Right atrium auricular region (tissue), 2 donors: ENCODE measurements around the gene DYNC1I1. TPM values are rescaled to one million over a fixed set of nuclear protein-coding genes. Genes with fewer than 3 reads are reported as not detected.

Experiments
- DNase-seq: peaks from one replicate; pipeline ENCODE4 v3.0.0-alpha.2; 2019; ENCODE audit warnings: low spot score
- H3K27ac ChIP-seq, 2 donors: fragments of 200-600 bp; sonication (generic); 1 replicate in 1 of 2; 2 replicates in 1 of 2; pipeline ENCODE4 v1.5.1; 2016 to 2019
- H3K27me3 ChIP-seq, 2 donors: fragments of 200-600 bp; sonication (generic); one replicate each; pipeline versions ENCODE4 v1.5.1 to v1.6.0; 2017 to 2019
- H3K36me3 ChIP-seq: fragments of 200-600 bp; sonication (generic); one replicate; pipeline ENCODE4 v1.5.1; 2016
- H3K4me1 ChIP-seq, 2 donors: fragments of 200-600 bp; sonication (generic); one replicate each; pipeline versions ENCODE4 v1.5.1 to v1.6.0; 2017 to 2019
- H3K4me3 ChIP-seq, 2 donors: fragments of 200-600 bp; sonication (generic); 1 replicate in 1 of 2; 2 replicates in 1 of 2; pipeline ENCODE4 v1.5.1; 2017 to 2019; ENCODE audit warnings: mild to moderate bottlenecking in 1 of 2, moderate library complexity in 1 of 2
- H3K9me3 ChIP-seq, 2 donors: fragments of 200-600 bp; sonication (generic); one replicate each; pipeline ENCODE4 v1.5.1; 2019
- CTCF ChIP-seq, 2 donors: fragments of 200-600 bp; sonication (generic); IDR thresholded peaks; one replicate each; pipeline ENCODE4 v1.5.1; 2019; ENCODE audit warnings: antibody characterized with exemption in 2 of 2
- total RNA-seq, 2 donors: library from RNA; depleted of rRNA; stranded (reverse); fragments of >200 nt; gene quantifications; one replicate each; pipeline ENCODE4 v1.1.0, GENCODE V29; 2016

Gene DYNC1I1
- total RNA-seq, 2 donors from 2014 or later = 14.1 to 41.3 TPM

- Histone ChIP-seq H3K27me3 (no peaks in the 10 kb centered on the region), H3K36me3 (no peaks in the 10 kb centered on the region), H3K4me1 (no peaks in the 10 kb centered on the region), H3K27ac (no peak overlapping the region), H3K9me3 (no peaks in the 10 kb centered on the region), H3K4me3 (no peak overlapping the region)
- no peak for TF ChIP-seq CTCF (IDR thresholded peaks at IDR 0.05)
- no peak for DNase-seq
These were observed 149.2 kb downstream of the DYNC1I1 start for GRCh38 chr7:95921543-95921942.

GRCh38 chr7:95922191-95922590, 149.8 kb downstream of the DYNC1I1 start:
- H3K27ac ChIP-seq = no peak overlapping the region
- TF ChIP-seq CTCF (IDR thresholded peaks at IDR 0.05) = no peak
- H3K36me3 ChIP-seq = no peaks in the 10 kb centered on the region
- H3K9me3 ChIP-seq = no peaks in the 10 kb centered on the region
- H3K4me3 ChIP-seq = no peak overlapping the region
- no peaks in the 10 kb centered on the region for H3K4me1 ChIP-seq
- no peaks in the 10 kb centered on the region for H3K27me3 ChIP-seq
- no peak for DNase-seq

- Histone ChIP-seq H3K27me3 (no peaks in the 10 kb centered on the region), H3K4me1 (peaks cover 0 to 11% of the 10 kb centered on the region in 2 donors), H3K27ac (no peak overlapping the region), H3K36me3 (no peaks in the 10 kb centered on the region), H3K4me3 (no peak overlapping the region), H3K9me3 (no peaks in the 10 kb centered on the region)
- no peak for TF ChIP-seq CTCF (IDR thresholded peaks at IDR 0.05)
- DNase-seq = no peak
These were observed 152.9 kb downstream of the DYNC1I1 start for GRCh38 chr7:95925236-95925635.

- Histone ChIP-seq H3K27me3 (no peaks in the 10 kb centered on the region), H3K4me1 (peaks cover 0 to 11% of the 10 kb centered on the region in 2 donors), H3K36me3 (no peaks in the 10 kb centered on the region), H3K4me3 (no peak overlapping the region), H3K27ac (no peak overlapping the region), H3K9me3 (no peaks in the 10 kb centered on the region)
- DNase-seq = no peak
- no peak for TF ChIP-seq CTCF (IDR thresholded peaks at IDR 0.05)
These were observed 153.6 kb downstream of the DYNC1I1 start for GRCh38 chr7:95925971-95926370.

GRCh38 chr7:95927756-95928155, 155.4 kb downstream of the DYNC1I1 start:
- Histone ChIP-seq H3K36me3 (no peaks in the 10 kb centered on the region), H3K9me3 (no peaks in the 10 kb centered on the region), H3K27me3 (no peaks in the 10 kb centered on the region), H3K27ac (peak overlapping the region; percentile 1 to 22), H3K4me1 (peaks cover 0 to 11% of the 10 kb centered on the region in 2 donors), H3K4me3 (no peak overlapping the region)
- no peak for DNase-seq
- no peak for TF ChIP-seq CTCF (IDR thresholded peaks at IDR 0.05)

- H3K4me1 ChIP-seq = peaks cover 0 to 17% of the 10 kb centered on the region in 2 donors
- no peaks in the 10 kb centered on the region for H3K27me3 ChIP-seq
- no peak for DNase-seq
- no peak overlapping the region for H3K27ac ChIP-seq
- H3K9me3 ChIP-seq = no peaks in the 10 kb centered on the region
- no peak for TF ChIP-seq CTCF (IDR thresholded peaks at IDR 0.05)
- no peak overlapping the region for H3K4me3 ChIP-seq
- H3K36me3 ChIP-seq = no peaks in the 10 kb centered on the region
These were observed 157.4 kb downstream of the DYNC1I1 start for GRCh38 chr7:95929710-95930280.
